Measurements from ENCODE around the gene DZIP1.

Gene DZIP1

DNA sequence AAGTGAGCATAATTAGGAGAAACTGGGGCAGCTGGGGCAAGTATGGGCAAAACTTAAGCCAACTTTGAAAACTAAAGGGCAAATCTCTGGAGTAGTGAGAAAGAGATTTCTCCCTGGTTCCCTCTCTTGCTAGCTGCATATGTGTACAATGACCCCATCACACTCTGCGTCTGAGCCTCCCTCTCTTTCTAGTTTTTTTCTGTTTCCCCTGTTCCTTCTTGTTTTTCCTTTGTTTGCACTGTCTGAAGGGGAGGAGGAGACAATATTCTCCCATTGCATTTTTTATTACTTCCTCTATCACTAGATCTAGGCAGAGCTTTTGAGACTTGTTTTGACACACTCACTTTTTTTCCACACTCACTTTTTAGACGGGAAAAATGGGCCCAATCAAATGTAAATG, 103.2 kb downstream of the DZIP1 start:
- DNase-seq, result no peak

GRCh38 chr13:95540888-95541287, 103.6 kb downstream of the DZIP1 start:
- DNase-seq, result no peak

DNA sequence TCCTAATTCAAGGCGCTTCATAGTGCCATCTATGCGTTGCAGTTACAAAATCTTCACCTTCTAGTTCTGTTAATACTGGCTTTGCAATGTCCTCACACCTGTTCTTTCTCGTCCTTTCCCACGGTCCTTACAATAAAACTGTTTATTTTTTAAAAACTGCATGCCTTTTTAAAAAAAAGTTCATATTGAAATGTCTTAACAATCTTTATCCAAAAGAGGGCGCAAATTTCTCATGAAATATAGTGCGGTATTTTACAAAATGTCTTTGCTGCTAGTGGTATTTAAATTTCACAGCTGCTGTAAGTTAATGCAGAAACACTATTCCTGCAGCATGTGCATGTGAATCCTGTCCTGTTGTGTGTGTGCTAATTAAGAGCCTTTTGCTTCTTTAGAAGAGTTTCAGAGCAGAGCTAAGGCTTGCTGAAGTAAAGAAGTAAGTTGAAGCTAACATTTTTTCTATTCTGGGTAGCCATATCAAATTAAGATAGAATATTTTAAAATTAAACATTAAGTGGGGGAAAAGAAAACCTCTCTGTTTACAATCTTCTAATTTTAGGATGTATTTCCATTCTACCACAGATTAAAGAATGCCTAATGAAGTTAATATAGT, 107.8 kb downstream of the DZIP1 start:
- DNase-seq, result no peak

DNA sequence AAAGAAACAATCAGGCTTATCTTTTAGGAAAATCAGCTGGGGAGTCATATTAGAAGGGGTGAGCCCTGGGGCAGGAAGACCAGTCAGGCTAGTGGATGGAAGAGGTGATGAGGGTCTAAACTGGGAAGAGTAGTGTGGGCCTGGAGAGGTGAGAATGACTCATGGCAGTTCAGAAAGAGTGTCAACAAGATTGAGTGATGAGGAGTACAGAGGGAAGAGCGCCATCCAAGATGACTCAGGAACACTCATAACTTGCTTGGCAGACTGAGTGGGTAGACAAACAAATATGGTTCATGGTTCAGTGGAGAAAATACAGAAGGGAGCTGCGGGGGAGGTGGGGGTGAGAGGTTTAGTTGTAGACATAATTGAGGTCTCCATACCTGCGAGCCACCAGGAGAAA, 109.3 kb downstream of the DZIP1 start:
- DNase-seq, result no peak

GRCh38 chr13:95533545-95534160, 110.9 kb downstream of the DZIP1 start:
- DNase-seq, result no peak

DNA sequence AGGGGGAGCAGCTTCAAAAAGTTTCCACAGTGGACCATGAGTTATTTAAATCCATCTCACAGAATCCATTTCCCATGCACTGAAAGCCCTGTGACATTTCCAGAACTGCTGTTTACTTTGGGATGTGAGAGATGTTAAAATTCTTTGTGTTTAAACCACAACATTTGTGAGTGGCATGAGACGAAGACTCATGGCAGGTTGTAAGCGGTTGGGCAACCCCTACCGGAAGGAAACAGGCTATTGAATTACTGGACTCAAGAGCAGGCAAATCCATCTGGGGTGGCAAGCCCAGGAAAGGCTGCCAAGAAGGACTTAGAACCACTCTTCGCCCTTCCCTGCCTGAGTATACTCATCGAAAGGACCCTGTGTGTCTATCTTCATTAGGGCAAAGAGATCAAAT, 114.3 kb downstream of the DZIP1 start:
- DNase-seq, result no peak

All from NCI-H1417 treated with DMSO at 0.1 percent for 48 hours (cell line).